ENCODE data around the gene PNKP.

The PNKP gene

DNA sequence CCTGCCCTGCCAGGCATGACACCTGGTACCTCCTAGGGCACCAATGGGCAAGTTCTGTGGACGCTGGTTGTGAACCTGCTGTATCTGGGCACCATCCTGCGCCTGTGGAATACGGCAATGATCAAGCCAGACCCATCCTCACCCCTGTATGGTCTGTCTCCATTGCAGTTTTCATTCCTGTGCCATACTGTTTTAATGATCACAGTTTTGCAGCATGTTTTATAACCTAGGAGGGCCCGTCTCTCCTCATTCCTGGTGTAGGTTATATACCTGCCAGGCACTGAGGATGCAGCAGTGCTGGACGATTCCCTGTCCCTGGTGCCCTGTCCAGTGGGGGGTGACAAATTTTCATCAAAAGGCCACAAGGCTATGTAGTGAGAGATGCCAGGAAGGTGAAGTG, 15.7 kb upstream of the PNKP start:
- H3K36me3 ChIP-seq (ENCODE audit: control insufficient read depth, low read length): peaks cover 20% of the 10 kb centered on the region

DNA sequence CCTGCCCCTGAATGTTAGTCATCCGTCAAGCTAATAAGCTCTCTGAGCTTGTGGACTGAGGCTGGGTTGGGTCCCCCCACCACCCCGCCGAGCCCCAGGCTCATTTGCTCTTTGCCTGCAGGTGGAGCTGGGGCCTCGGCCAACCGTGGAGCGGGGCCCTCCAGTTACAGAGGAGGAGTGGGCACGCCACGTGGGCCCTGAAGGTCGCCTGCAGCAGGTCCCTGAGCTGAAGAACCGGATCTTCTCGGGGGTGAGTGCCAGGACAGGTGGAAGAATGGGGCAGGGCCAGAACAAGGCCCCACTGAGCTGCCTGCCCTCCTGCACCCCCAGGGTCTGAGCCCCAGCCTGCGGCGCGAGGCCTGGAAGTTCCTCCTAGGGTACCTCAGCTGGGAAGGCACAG, 15.3 kb upstream of the PNKP start:
- Histone ChIP-seq H3K27ac (ENCODE audit: low read depth, low read length) (no peak overlapping the region), H3K36me3 (ENCODE audit: control insufficient read depth, low read length) (peaks cover 20% of the 10 kb centered on the region), H3K27me3 (ENCODE audit: control insufficient read depth, low read length) (peaks cover 6% of the 10 kb centered on the region), H3K9me2 (replicated peaks; ENCODE audit: control insufficient read depth, low read length) (no peaks in the 10 kb centered on the region), H3K4me1 (ENCODE audit: control insufficient read depth, low read length) (peaks cover 17% of the 10 kb centered on the region), H3K4me2 (ENCODE audit: low read length) (no peak overlapping the region), H3K79me2 (ENCODE audit: control insufficient read depth, low read length) (0 out of 2 replicates have a peak, but pooled peaks cover 2% of the 10 kb centered on the region), H3K9me3 (ENCODE audit: control insufficient read depth, insufficient read depth, low read length) (peaks cover 3% of the 10 kb centered on the region; the same call in 1 of the 2 replicates), H3K4me3 (ENCODE audit: low read length) (no peak overlapping the region), H4K20me1 (ENCODE audit: control insufficient read depth, insufficient read depth, low read depth, low read length) (no peaks in the 10 kb centered on the region), H3F3A (ENCODE audit: control insufficient read depth, insufficient read depth) (peaks cover 5% of the 10 kb centered on the region; the same call in 1 of the 2 replicates)
- TF ChIP-seq, protein P1, sequence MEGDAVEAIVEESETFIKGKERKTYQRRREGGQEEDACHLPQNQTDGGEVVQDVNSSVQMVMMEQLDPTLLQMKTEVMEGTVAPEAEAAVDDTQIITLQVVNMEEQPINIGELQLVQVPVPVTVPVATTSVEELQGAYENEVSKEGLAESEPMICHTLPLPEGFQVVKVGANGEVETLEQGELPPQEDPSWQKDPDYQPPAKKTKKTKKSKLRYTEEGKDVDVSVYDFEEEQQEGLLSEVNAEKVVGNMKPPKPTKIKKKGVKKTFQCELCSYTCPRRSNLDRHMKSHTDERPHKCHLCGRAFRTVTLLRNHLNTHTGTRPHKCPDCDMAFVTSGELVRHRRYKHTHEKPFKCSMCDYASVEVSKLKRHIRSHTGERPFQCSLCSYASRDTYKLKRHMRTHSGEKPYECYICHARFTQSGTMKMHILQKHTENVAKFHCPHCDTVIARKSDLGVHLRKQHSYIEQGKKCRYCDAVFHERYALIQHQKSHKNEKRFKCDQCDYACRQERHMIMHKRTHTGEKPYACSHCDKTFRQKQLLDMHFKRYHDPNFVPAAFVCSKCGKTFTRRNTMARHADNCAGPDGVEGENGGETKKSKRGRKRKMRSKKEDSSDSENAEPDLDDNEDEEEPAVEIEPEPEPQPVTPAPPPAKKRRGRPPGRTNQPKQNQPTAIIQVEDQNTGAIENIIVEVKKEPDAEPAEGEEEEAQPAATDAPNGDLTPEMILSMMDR (IDR thresholded peaks at IDR 0.05; ENCODE audit: low read depth, low read length, poor library complexity, severe bottlenecking): no peak
- no peak for TF ChIP-seq EZH2phosphoT487 (IDR thresholded peaks at IDR 0.05; ENCODE audit: borderline replicate concordance, low read length)

More for the DNA sequence above, 15.7 kb upstream of the PNKP start:
- Histone ChIP-seq H3K4me1 (ENCODE audit: control insufficient read depth, low read length) (peaks cover 21% of the 10 kb centered on the region), H3K27me3 (ENCODE audit: control insufficient read depth, low read length) (peaks cover 11% of the 10 kb centered on the region), H3K79me2 (ENCODE audit: control insufficient read depth, low read length) (0 out of 2 replicates have a peak, but pooled peaks cover 2% of the 10 kb centered on the region), H3F3A (ENCODE audit: control insufficient read depth, insufficient read depth) (peaks cover 5% of the 10 kb centered on the region; the same call in 1 of the 2 replicates), H4K20me1 (ENCODE audit: control insufficient read depth, insufficient read depth, low read depth, low read length) (no peaks in the 10 kb centered on the region), H3K9me2 (replicated peaks; ENCODE audit: control insufficient read depth, low read length) (no peaks in the 10 kb centered on the region), H3K4me2 (ENCODE audit: low read length) (no peak overlapping the region), H3K9me3 (ENCODE audit: control insufficient read depth, insufficient read depth, low read length) (peaks cover 3% of the 10 kb centered on the region; the same call in 1 of the 2 replicates), H3K27ac (ENCODE audit: low read depth, low read length) (no peak overlapping the region), H3K4me3 (ENCODE audit: low read length) (no peak overlapping the region)
- TF ChIP-seq, protein P1 (IDR thresholded peaks at IDR 0.05; ENCODE audit: low read depth, low read length, poor library complexity, severe bottlenecking): no peak
- TF ChIP-seq EZH2phosphoT487 (IDR thresholded peaks at IDR 0.05; ENCODE audit: borderline replicate concordance, low read length): no peak

DNA sequence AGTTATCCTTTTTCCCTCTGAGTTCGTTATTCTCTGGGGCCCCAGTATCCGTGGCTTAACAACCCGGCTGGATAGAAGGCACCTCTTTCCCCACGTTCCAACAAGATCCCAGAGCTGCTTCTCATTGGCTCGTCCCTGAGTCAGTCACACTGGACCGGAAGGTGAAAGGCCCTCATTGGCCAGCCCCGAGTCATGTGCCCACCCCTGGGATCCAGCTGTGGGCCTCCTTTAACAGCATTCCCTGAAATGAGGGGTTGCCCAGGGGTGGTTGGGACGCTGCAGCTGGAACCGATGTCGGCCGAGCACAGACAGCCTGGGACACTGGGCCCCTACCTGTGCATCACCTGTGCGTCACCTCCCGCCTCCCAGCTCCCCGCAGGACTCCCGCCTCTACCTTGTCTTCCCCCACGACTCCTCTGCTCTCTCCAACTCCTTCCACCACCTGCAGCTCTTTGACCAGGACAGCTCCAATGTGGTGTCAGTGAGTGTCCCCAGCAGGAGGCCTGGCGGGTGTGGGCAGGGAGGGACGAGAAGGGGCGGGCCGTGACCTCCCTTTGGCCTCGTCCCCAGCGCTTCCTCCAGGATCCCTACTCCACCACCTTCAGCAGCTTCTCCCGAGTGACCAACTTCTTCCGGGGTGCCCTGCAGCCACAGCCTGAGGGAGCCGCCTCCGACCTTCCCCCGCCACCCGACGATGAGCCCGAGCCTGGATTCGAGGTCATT, 14.5 kb upstream of the PNKP start:
- H3K36me3 ChIP-seq (ENCODE audit: control insufficient read depth, low read length): peaks cover 20% of the 10 kb centered on the region
- H3K27ac ChIP-seq (ENCODE audit: low read depth, low read length): no peak overlapping the region
- no peak for TF ChIP-seq EZH2phosphoT487 (IDR thresholded peaks at IDR 0.05; ENCODE audit: borderline replicate concordance, low read length)
- TF ChIP-seq, protein P1 (IDR thresholded peaks at IDR 0.05; ENCODE audit: low read depth, low read length, poor library complexity, severe bottlenecking): no peak
- H3K4me1 ChIP-seq (ENCODE audit: control insufficient read depth, low read length): peaks cover 13% of the 10 kb centered on the region
- no peaks in the 10 kb centered on the region for H4K20me1 ChIP-seq (ENCODE audit: control insufficient read depth, insufficient read depth, low read depth, low read length)
- H3K4me3 ChIP-seq (ENCODE audit: low read length): no peak overlapping the region
- 0 out of 2 replicates have a peak, but pooled peaks cover 2% of the 10 kb centered on the region for H3K79me2 ChIP-seq (ENCODE audit: control insufficient read depth, low read length)
- H3K9me3 ChIP-seq (ENCODE audit: control insufficient read depth, insufficient read depth, low read length): peaks cover 3% of the 10 kb centered on the region; the same call in 1 of the 2 replicates
- H3F3A ChIP-seq (ENCODE audit: control insufficient read depth, insufficient read depth): peaks cover 5% of the 10 kb centered on the region; the same call in 1 of the 2 replicates
- H3K4me2 ChIP-seq (ENCODE audit: low read length): no peak overlapping the region
- no peaks in the 10 kb centered on the region for H3K9me2 ChIP-seq (replicated peaks; ENCODE audit: control insufficient read depth, low read length)
- no peaks in the 10 kb centered on the region for H3K27me3 ChIP-seq (ENCODE audit: control insufficient read depth, low read length)
